GM23338 (cell line): ENCODE measurements around the gene PGGHG. TPM values are rescaled to one million over a fixed set of nuclear protein-coding genes. Genes with fewer than 3 reads are reported as not detected.

Experiments used
- ATAC-seq: fragments of 200-7000 bp; cut with Tn5 transposase; 3 replicates; pipeline ENCODE4 v1.9.1; 2020
- DNase-seq: peaks from one replicate; pipeline ENCODE4 v3.0.0-alpha.2; 2015; ENCODE audit warnings: low spot score
- H2AFZ ChIP-seq: fragments of 200-600 bp; sonication (generic); 2 replicates; pipeline ENCODE4 v1.8.0; 2016; ENCODE audit warnings: antibody characterized with exemption, mild to moderate bottlenecking, moderate library complexity
- H3F3A ChIP-seq: fragments of 200-600 bp; sonication (generic); replicated peaks from 2 replicates; pipeline ENCODE4 v1.8.0; 2017; ENCODE audit warnings: antibody characterized with exemption, mixed run types, low read depth
- H3K27ac ChIP-seq: fragments of 200-600 bp; sonication (generic); 2 replicates; pipeline ENCODE4 v1.6.1; 2016; ENCODE audit warnings: low read depth
- H3K27me3 ChIP-seq: fragments of 200-600 bp; sonication (generic); 2 replicates; pipeline ENCODE4 v1.8.0; 2016; ENCODE audit warnings: mild to moderate bottlenecking, mixed run types, moderate library complexity; ENCODE audit not compliant: insufficient read depth
- H3K36me3 ChIP-seq: fragments of 200-600 bp; sonication (generic); 2 replicates; pipeline ENCODE4 v1.8.0; 2016; ENCODE audit warnings: mild to moderate bottlenecking; ENCODE audit not compliant: insufficient read depth
- H3K4me1 ChIP-seq: fragments of 200-600 bp; sonication (generic); 2 replicates; pipeline ENCODE4 v1.8.0; 2016; ENCODE audit warnings: mild to moderate bottlenecking, moderate library complexity; ENCODE audit not compliant: insufficient read depth
- H3K4me2 ChIP-seq: fragments of 200-600 bp; sonication (generic); 2 replicates; pipeline ENCODE4 v1.7.1; 2017; ENCODE audit warnings: mixed run types
- H3K4me3 ChIP-seq: fragments of 200-600 bp; sonication (generic); 2 replicates; pipeline ENCODE4 v1.6.1; 2016; ENCODE audit warnings: mixed run types
- H3K79me2 ChIP-seq: fragments of 200-600 bp; sonication (generic); replicated peaks from 2 replicates; pipeline ENCODE4 v1.8.0; 2017; ENCODE audit warnings: mild to moderate bottlenecking; ENCODE audit not compliant: insufficient read depth
- H3K9me2 ChIP-seq: fragments of 200-600 bp; sonication (generic); 2 replicates; pipeline ENCODE4 v1.8.0; 2017; ENCODE audit not compliant: insufficient read depth
- H4K20me1 ChIP-seq: fragments of 200-600 bp; sonication (generic); replicated peaks from 2 replicates; pipeline ENCODE4 v1.8.0; 2017; ENCODE audit warnings: mild to moderate bottlenecking; ENCODE audit not compliant: insufficient read depth
- H3K27ac Mint-ChIP-seq: 2 replicates; pipeline ENCODE4 v1.8.0; 2020; ENCODE audit warnings: inconsistent platforms, mild to moderate bottlenecking, moderate library complexity, mixed read lengths
- H3K27me3 Mint-ChIP-seq: 3 replicates; pipeline ENCODE4 v1.8.0; 2022; ENCODE audit warnings: low read depth, mild to moderate bottlenecking, moderate library complexity, mixed read lengths, inconsistent platforms; ENCODE audit not compliant: insufficient read depth, poor library complexity
- H3K36me3 Mint-ChIP-seq: 3 replicates; pipeline ENCODE4 v1.8.0; 2021; ENCODE audit warnings: low read depth, mild to moderate bottlenecking, inconsistent platforms, moderate library complexity, mixed read lengths
- H3K4me1 Mint-ChIP-seq: 3 replicates; pipeline ENCODE4 v1.8.0; 2020; ENCODE audit warnings: mild to moderate bottlenecking, inconsistent platforms, mixed read lengths
- H3K4me3 Mint-ChIP-seq: 3 replicates; pipeline ENCODE4 v1.8.0; 2021; ENCODE audit warnings: moderate library complexity, mild to moderate bottlenecking, inconsistent platforms, mixed read lengths
- H3K9me3 Mint-ChIP-seq: 3 replicates; pipeline ENCODE4 v1.8.0; 2020; ENCODE audit warnings: moderate library complexity, mild to moderate bottlenecking, inconsistent platforms, mixed read lengths
- CREB1 ChIP-seq: fragments of 250-450 bp; sonication (Bioruptor Pico); IDR thresholded peaks from 2 replicates; pipeline ENCODE4 v1.5.0; 2020; ENCODE audit warnings: low read depth, mild to moderate bottlenecking, moderate library complexity
- CTCF ChIP-seq, 2 experiments: fragments of 200-600 bp in 1 of 2; sonication (generic) in 1 of 2; conservative IDR thresholded peaks; 2 replicates each; pipeline versions ENCODE4 v1.5.1 to v1.6.1; 2016 to 2017; ENCODE audit warnings: antibody characterized with exemption in 2 of 2, low read depth in 2 of 2, mild to moderate bottlenecking in 2 of 2, moderate library complexity in 1 of 2
- EZH2 ChIP-seq: fragments of 200-600 bp; sonication (generic); IDR thresholded peaks from one replicate; pipeline ENCODE4 v1.8.0; 2017; ENCODE audit warnings: antibody characterized with exemption, mild to moderate bottlenecking, low read depth; ENCODE audit not compliant: unreplicated experiment
- EZH2phosphoT487 ChIP-seq: fragments of 200-600 bp; sonication (generic); IDR thresholded peaks from one replicate; pipeline ENCODE4 v1.8.1; 2018; ENCODE audit warnings: antibody characterized with exemption; ENCODE audit not compliant: unreplicated experiment
- JUNB ChIP-seq: IDR thresholded peaks from one replicate; pipeline ENCODE4 v1.6.1; 2016; ENCODE audit warnings: antibody characterized with exemption; ENCODE audit not compliant: unreplicated experiment
- NANOG ChIP-seq: IDR thresholded peaks from 2 replicates; pipeline ENCODE4 v1.6.1; 2016; ENCODE audit warnings: antibody characterized with exemption, borderline replicate concordance
- POLR2AphosphoS5 ChIP-seq: IDR thresholded peaks from 2 replicates; pipeline ENCODE4 v1.6.1; 2016; ENCODE audit warnings: antibody characterized with exemption, low read depth
- STAT1 ChIP-seq: IDR thresholded peaks from one replicate; pipeline ENCODE4 v1.6.1; 2016; ENCODE audit warnings: antibody characterized with exemption; ENCODE audit not compliant: unreplicated experiment
- ZNF114 ChIP-seq: fragments of 250-450 bp; sonication (Bioruptor Pico); IDR thresholded peaks from 2 replicates; pipeline ENCODE4 v1.5.0; 2020; ENCODE audit warnings: mild to moderate bottlenecking, moderate library complexity
- ZNF331 ChIP-seq: fragments of 250-450 bp; sonication (Bioruptor Pico); IDR thresholded peaks from 2 replicates; pipeline ENCODE4 v1.5.0; 2020; ENCODE audit warnings: low read depth, mild to moderate bottlenecking, moderate library complexity
- ZNF462 ChIP-seq: fragments of 250-450 bp; sonication (Bioruptor Pico); IDR thresholded peaks from 2 replicates; pipeline ENCODE4 v1.5.0; 2020; ENCODE audit warnings: mild to moderate bottlenecking, moderate library complexity
- polyA plus RNA-seq: library from polyadenylated mRNA; unstranded; fragments of >200 nt; fragmentation: Nextera tagmentation; extraction: Ambion mirVana; gene quantifications from 2 replicates; pipeline ENCODE4 v1.2.1, GENCODE V29; 2016
- total RNA-seq: library from RNA; depleted of rRNA; stranded (reverse); fragments of >200 nt; shearing (Covaris generic); gene quantifications from 2 replicates; pipeline ENCODE4 v1.2.3, GENCODE V29; 2014
- TF ChIP-seq, protein P1 (sequence below): IDR thresholded peaks from one replicate; pipeline ENCODE4 v1.6.1; 2018; ENCODE audit warnings: antibody characterized with exemption; ENCODE audit not compliant: unreplicated experiment
- TF ChIP-seq, protein P2 (sequence below): IDR thresholded peaks from 2 replicates; pipeline ENCODE4 v1.6.1; 2016; ENCODE audit warnings: antibody characterized with exemption

Gene PGGHG
- total and polyA plus RNA-seq, 2 experiments from 2014 or later = 24.9 to 55.8 TPM

- H3K4me3 Mint-ChIP-seq = no peak overlapping the region
- no peaks in the 10 kb centered on the region; the same call in none of the 3 replicates for H3K4me1 Mint-ChIP-seq
- H3K36me3 Mint-ChIP-seq = peaks cover 29% of the 10 kb centered on the region
- Histone ChIP-seq H3K27me3 (no peaks in the 10 kb centered on the region), H3K27ac (no peak overlapping the region), H3K4me2 (no peak overlapping the region), H2AFZ (no peak overlapping the region), H3K79me2 (no peaks in the 10 kb centered on the region), H3K4me1 (no peaks in the 10 kb centered on the region), H4K20me1 (no peaks in the 10 kb centered on the region), H3K4me3 (no peak overlapping the region), H3F3A (peaks cover 10% of the 10 kb centered on the region; the same call in 1 of the 2 replicates), H3K9me2 (peaks cover 4% of the 10 kb centered on the region; the same call in 1 of the 2 replicates), H3K36me3 (peaks cover 12% of the 10 kb centered on the region; the same call in 1 of the 2 replicates)
- no peak for ATAC-seq
- peaks cover 6% of the 10 kb centered on the region; the same call in 1 of the 3 replicates for H3K9me3 Mint-ChIP-seq
- no peak for TF ChIP-seq POLR2AphosphoS5
- no peak for TF ChIP-seq CTCF (conservative IDR thresholded peaks at IDR 0.05; ENCODE audit: low read depth in 2 of 2)
- TF ChIP-seq ZNF114 (CRISPR knock-in tag) = no peak
- TF ChIP-seq NANOG = no peak
- no peak for TF ChIP-seq EZH2phosphoT487
- TF ChIP-seq, protein P1, sequence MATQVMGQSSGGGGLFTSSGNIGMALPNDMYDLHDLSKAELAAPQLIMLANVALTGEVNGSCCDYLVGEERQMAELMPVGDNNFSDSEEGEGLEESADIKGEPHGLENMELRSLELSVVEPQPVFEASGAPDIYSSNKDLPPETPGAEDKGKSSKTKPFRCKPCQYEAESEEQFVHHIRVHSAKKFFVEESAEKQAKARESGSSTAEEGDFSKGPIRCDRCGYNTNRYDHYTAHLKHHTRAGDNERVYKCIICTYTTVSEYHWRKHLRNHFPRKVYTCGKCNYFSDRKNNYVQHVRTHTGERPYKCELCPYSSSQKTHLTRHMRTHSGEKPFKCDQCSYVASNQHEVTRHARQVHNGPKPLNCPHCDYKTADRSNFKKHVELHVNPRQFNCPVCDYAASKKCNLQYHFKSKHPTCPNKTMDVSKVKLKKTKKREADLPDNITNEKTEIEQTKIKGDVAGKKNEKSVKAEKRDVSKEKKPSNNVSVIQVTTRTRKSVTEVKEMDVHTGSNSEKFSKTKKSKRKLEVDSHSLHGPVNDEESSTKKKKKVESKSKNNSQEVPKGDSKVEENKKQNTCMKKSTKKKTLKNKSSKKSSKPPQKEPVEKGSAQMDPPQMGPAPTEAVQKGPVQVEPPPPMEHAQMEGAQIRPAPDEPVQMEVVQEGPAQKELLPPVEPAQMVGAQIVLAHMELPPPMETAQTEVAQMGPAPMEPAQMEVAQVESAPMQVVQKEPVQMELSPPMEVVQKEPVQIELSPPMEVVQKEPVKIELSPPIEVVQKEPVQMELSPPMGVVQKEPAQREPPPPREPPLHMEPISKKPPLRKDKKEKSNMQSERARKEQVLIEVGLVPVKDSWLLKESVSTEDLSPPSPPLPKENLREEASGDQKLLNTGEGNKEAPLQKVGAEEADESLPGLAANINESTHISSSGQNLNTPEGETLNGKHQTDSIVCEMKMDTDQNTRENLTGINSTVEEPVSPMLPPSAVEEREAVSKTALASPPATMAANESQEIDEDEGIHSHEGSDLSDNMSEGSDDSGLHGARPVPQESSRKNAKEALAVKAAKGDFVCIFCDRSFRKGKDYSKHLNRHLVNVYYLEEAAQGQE = no peak
- no peak for TF ChIP-seq STAT1
- TF ChIP-seq CREB1 = no peak
- no peak for TF ChIP-seq JUNB
- no peak for TF ChIP-seq ZNF331 (CRISPR knock-in tag)
- no peak for TF ChIP-seq ZNF462 (CRISPR knock-in tag)
- TF ChIP-seq, protein P2, sequence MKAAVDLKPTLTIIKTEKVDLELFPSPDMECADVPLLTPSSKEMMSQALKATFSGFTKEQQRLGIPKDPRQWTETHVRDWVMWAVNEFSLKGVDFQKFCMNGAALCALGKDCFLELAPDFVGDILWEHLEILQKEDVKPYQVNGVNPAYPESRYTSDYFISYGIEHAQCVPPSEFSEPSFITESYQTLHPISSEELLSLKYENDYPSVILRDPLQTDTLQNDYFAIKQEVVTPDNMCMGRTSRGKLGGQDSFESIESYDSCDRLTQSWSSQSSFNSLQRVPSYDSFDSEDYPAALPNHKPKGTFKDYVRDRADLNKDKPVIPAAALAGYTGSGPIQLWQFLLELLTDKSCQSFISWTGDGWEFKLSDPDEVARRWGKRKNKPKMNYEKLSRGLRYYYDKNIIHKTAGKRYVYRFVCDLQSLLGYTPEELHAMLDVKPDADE = no peak
- TF ChIP-seq EZH2 = no peak
- no peak overlapping the region for H3K27ac Mint-ChIP-seq
- peaks cover 3% of the 10 kb centered on the region for H3K27me3 Mint-ChIP-seq
- no peak for DNase-seq
These were observed 33.1 kb upstream of the PGGHG start for GRCh38 chr11:255816-256215.
